HEK293T (cell line): ENCODE measurements around the gene LDHAL6B.

Experiments
- ARNT ChIP-seq: fragments of 450-650 bp; IDR thresholded peaks from 2 replicates; pipeline ENCODE4 v1.6.1; 2017; ENCODE audit warnings: mild to moderate bottlenecking
- CTBP1 ChIP-seq: fragments of 450-650 bp; IDR thresholded peaks from 2 replicates; pipeline ENCODE4 v1.6.1; 2016; ENCODE audit warnings: borderline replicate concordance
- FOXA1 ChIP-seq: fragments of 450-650 bp; IDR thresholded peaks from 2 replicates; pipeline ENCODE4 v1.6.1; 2016; ENCODE audit warnings: mild to moderate bottlenecking
- FOXK2 ChIP-seq: fragments of 450-650 bp; IDR thresholded peaks from 2 replicates; pipeline ENCODE4 v1.6.1; 2016; ENCODE audit warnings: mild to moderate bottlenecking
- SUZ12 ChIP-seq: fragments of 450-650 bp; IDR thresholded peaks from 2 replicates; pipeline ENCODE4 v1.6.1; 2016; ENCODE audit warnings: mild to moderate bottlenecking
- TARDBP ChIP-seq: fragments of 450-650 bp; IDR thresholded peaks from 2 replicates; pipeline ENCODE4 v1.6.1; 2016

DNA sequence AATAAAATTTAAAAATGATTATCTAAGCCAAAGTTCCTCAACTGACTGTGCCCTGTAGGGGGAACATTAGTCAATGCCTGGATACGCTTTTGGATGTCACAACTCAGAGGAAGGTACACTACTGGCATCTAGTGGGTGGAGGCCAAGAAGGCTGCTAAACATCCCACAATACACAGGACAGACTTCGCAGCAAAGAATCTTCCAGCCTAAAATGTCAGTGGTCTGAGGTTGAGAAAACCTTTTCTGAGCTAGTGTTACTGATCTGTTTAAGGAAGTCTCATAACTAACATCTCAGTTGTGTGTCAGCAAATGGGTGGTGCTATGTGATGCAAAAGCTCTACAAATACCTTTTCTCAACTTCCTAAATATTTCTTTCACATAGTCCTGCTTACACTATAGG, 20.9 kb upstream of the LDHAL6B start:
- TF ChIP-seq ARNT (no peak), TARDBP (no peak), SUZ12 (no peak), FOXK2 (no peak), CTBP1 (no peak), FOXA1 (no peak)
